Measurements from ENCODE around the gene UBTD2. TPM values are rescaled to one million over a fixed set of nuclear protein-coding genes. Genes with fewer than 3 reads are reported as not detected.

Gene UBTD2
- total and polyA plus RNA-seq, 9 of the 15 experiments (the other 6 are each of a cell fraction or from before 2014, with no cell fraction given) = 0.01 to 0.46 (median 0.15) TPM; not detected in 1

- TF ChIP-seq, protein P1, sequence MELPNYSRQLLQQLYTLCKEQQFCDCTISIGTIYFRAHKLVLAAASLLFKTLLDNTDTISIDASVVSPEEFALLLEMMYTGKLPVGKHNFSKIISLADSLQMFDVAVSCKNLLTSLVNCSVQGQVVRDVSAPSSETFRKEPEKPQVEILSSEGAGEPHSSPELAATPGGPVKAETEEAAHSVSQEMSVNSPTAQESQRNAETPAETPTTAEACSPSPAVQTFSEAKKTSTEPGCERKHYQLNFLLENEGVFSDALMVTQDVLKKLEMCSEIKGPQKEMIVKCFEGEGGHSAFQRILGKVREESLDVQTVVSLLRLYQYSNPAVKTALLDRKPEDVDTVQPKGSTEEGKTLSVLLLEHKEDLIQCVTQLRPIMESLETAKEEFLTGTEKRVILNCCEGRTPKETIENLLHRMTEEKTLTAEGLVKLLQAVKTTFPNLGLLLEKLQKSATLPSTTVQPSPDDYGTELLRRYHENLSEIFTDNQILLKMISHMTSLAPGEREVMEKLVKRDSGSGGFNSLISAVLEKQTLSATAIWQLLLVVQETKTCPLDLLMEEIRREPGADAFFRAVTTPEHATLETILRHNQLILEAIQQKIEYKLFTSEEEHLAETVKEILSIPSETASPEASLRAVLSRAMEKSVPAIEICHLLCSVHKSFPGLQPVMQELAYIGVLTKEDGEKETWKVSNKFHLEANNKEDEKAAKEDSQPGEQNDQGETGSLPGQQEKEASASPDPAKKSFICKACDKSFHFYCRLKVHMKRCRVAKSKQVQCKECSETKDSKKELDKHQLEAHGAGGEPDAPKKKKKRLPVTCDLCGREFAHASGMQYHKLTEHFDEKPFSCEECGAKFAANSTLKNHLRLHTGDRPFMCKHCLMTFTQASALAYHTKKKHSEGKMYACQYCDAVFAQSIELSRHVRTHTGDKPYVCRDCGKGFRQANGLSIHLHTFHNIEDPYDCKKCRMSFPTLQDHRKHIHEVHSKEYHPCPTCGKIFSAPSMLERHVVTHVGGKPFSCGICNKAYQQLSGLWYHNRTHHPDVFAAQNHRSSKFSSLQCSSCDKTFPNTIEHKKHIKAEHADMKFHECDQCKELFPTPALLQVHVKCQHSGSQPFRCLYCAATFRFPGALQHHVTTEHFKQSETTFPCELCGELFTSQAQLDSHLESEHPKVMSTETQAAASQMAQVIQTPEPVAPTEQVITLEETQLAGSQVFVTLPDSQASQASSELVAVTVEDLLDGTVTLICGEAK (IDR thresholded peaks at IDR 0.05) = no peak
- TF ChIP-seq, protein P1 (CRISPR knock-in tag; IDR thresholded peaks at IDR 0.05) = no peak
- no peak for TF ChIP-seq RBM22 (IDR thresholded peaks at IDR 0.05; ENCODE audit: low read depth, low read length, poor library complexity, severe bottlenecking)
- no peak for TF ChIP-seq POLR2AphosphoS5 (IDR thresholded peaks at IDR 0.05; ENCODE audit: control insufficient read depth, insufficient read depth, low read depth, low read length)
- no peak for TF ChIP-seq HNRNPH1 (optimal IDR thresholded peaks at IDR 0.05; ENCODE audit: low read depth, low read length)
- no peak for TF ChIP-seq KAT8 (IDR thresholded peaks at IDR 0.05; ENCODE audit: low read depth)
- no peak for TF ChIP-seq ILK (tag; IDR thresholded peaks at IDR 0.05; ENCODE audit: borderline replicate concordance, low read depth)
- no peak for TF ChIP-seq NR2C2 (CRISPR knock-in tag; IDR thresholded peaks at IDR 0.05)
- no peak for TF ChIP-seq NR2C2 (tag; IDR thresholded peaks at IDR 0.05)
- no peak for TF ChIP-seq HNRNPUL1 (IDR thresholded peaks at IDR 0.05; ENCODE audit: low read length)
- no peak for TF ChIP-seq ZNF518B (CRISPR knock-in tag; IDR thresholded peaks at IDR 0.05)
- TF ChIP-seq, protein P2, sequence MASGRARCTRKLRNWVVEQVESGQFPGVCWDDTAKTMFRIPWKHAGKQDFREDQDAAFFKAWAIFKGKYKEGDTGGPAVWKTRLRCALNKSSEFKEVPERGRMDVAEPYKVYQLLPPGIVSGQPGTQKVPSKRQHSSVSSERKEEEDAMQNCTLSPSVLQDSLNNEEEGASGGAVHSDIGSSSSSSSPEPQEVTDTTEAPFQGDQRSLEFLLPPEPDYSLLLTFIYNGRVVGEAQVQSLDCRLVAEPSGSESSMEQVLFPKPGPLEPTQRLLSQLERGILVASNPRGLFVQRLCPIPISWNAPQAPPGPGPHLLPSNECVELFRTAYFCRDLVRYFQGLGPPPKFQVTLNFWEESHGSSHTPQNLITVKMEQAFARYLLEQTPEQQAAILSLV (tag; IDR thresholded peaks at IDR 0.05) = no peak
- no peak for TF ChIP-seq ZNF766 (CRISPR knock-in tag; conservative IDR thresholded peaks at IDR 0.05)
- no peak for TF ChIP-seq ZBTB34 (CRISPR knock-in tag; IDR thresholded peaks at IDR 0.05)
Observed at GRCh38 chr5:172325452-172325851, 41.9 kb upstream of the UBTD2 start (continued).
